Cardiac fibroblast (primary cell): ENCODE data around the gene SLC38A11.

Experiments
- DNase-seq, 2 donors: peaks; one replicate each; pipeline versions ENCODE4 v3.0.0 to v3.0.0-alpha.2; 2010; ENCODE audit warnings: low read depth in 2 of 2
- H3K4me3 ChIP-seq, 2 donors: replicated peaks in 1 of 2; 1 replicate in 1 of 2; 2 replicates in 1 of 2; pipeline ENCODE4 v1.5.1; 2011; ENCODE audit warnings: low read depth in 2 of 2, low read length in 2 of 2, mild to moderate bottlenecking in 2 of 2, moderate library complexity in 1 of 2
- CTCF ChIP-seq: IDR thresholded peaks from one replicate; pipeline ENCODE4 v1.5.1; 2011; ENCODE audit warnings: low read depth, mild to moderate bottlenecking, low read length, inconsistent platforms

Gene SLC38A11

GRCh38 chr2:164910101-164910899, 45.0 kb downstream of the SLC38A11 start:
- peak in 1 of 2 donors; percentile 58 for DNase-seq
- no peak for TF ChIP-seq CTCF
- no peak overlapping the region for H3K4me3 ChIP-seq

- no peak for DNase-seq
- H3K4me3 ChIP-seq: no peak overlapping the region
- no peak for TF ChIP-seq CTCF
Observed at GRCh38 chr2:164906947-164907346, 48.4 kb downstream of the SLC38A11 start.

GRCh38 chr2:164905307-164905706, 50.0 kb downstream of the SLC38A11 start:
- H3K4me3 ChIP-seq: no peak overlapping the region
- no peak for TF ChIP-seq CTCF
- no peak for DNase-seq

DNA sequence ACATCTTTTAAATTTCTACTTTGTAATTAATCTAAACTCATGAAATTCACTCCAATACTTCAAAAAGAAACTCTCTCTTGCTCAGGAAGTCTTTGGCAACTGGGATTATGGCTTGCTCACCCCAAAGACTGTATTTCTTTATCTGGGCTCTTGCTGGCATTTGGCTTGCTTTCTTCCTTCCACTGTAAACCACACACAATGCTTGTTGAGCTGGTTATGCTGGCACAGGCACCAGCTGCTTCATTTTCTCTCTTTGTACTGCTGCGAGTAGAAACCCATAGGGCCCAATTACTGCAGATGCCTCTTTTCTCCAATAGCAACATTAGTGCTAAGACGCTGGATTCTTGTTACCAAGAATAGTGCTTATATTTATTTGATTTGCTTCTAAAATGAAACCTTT, 51.4 kb downstream of the SLC38A11 start:
- DNase-seq: no peak
- H3K4me3 ChIP-seq: no peak overlapping the region
- TF ChIP-seq CTCF: no peak

- no peak for TF ChIP-seq CTCF
- H3K4me3 ChIP-seq: no peak overlapping the region
- peak; percentile 59 to 71 for DNase-seq
Observed at GRCh38 chr2:164903204-164903603, 52.1 kb downstream of the SLC38A11 start.

GRCh38 chr2:164899121-164899520, 56.2 kb downstream of the SLC38A11 start:
- no peak for TF ChIP-seq CTCF
- no peak for DNase-seq
- no peak overlapping the region for H3K4me3 ChIP-seq

DNA sequence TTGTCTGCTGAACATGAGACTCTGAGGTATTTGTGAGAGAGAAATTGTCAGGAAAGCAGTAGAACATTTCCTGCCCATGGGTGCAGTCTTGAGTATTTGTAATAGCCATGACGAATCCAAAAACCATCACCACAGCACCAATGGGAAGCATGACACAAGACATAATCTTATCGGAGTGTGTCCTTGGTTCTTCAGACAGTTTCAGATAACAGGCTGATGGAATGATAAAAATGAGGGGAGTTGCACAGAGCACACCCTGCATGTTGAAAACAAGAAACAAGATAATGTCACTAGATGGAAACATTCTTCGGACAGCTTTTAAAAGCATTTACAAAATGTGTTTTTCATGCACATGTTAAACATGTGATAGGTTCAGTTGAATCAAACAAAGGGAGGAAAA, 56.9 kb downstream of the SLC38A11 start:
- no peak overlapping the region for H3K4me3 ChIP-seq
- no peak for TF ChIP-seq CTCF
- DNase-seq: peak; percentile 67 to 87
